Tibial artery (tissue), 4 donors: ENCODE data around the gene ARHGEF25.
"Not testable (repeated sequence)": the region's sequence is repeated elsewhere in the genome, so short reads cannot be mapped to it uniquely, and the experiment has no call there.

Experiments
- DNase-seq, 2 donors: peaks; one replicate each; pipeline ENCODE4 v3.0.0-alpha.2; 2019
- H3K27ac ChIP-seq, 2 donors: fragments of 200-600 bp; sonication (generic) in 1 of 2; 1 replicate in 1 of 2; 2 replicates in 1 of 2; pipeline ENCODE4 v1.5.1; 2018 to 2019; ENCODE audit warnings: mild to moderate bottlenecking in 1 of 2
- H3K27me3 ChIP-seq, 2 donors: fragments of 200-600 bp; sonication (generic) in 1 of 2; one replicate each; pipeline versions ENCODE4 v1.5.1 to v1.6.0; 2016 to 2019
- H3K36me3 ChIP-seq, 3 donors: fragments of 200-600 bp; sonication (generic) in 2 of 3; one replicate each; pipeline ENCODE4 v1.5.1; 2016 to 2019; ENCODE audit warnings: mild to moderate bottlenecking in 2 of 3
- H3K4me1 ChIP-seq, 4 donors: fragments of 200-600 bp; sonication (generic) in 2 of 4; 1 replicate in 3 of 4; 2 replicates in 1 of 4; pipeline ENCODE4 v1.5.1; 2016 to 2019
- H3K4me3 ChIP-seq, 2 donors: fragments of 200-600 bp; sonication (generic) in 1 of 2; 1 replicate in 1 of 2; 2 replicates in 1 of 2; pipeline ENCODE4 v1.5.1; 2018 to 2019; ENCODE audit warnings: mild to moderate bottlenecking in 2 of 2
- H3K9me3 ChIP-seq, 3 donors: fragments of 200-600 bp; sonication (generic) in 1 of 3; one replicate each; pipeline ENCODE4 v1.5.1; 2016 to 2019
- intact Hi-C: fragments of 100-400 bp; cut with DNase I; formaldehyde crosslinking; loops from one replicate; pipeline ENCODE4 v1.15.0; 2023; ENCODE audit warnings: low total_unique reads
- TF ChIP-seq, protein P1 (sequence below), 2 experiments: fragments of 200-600 bp in 1 of 2; fragments of 450-650 bp in 1 of 2; IDR thresholded peaks; one replicate each; pipeline ENCODE4 v1.5.1; 2017 to 2019; ENCODE audit warnings: antibody characterized with exemption in 2 of 2, mild to moderate bottlenecking in 1 of 2, moderate library complexity in 1 of 2

ARHGEF25 gene

DNA sequence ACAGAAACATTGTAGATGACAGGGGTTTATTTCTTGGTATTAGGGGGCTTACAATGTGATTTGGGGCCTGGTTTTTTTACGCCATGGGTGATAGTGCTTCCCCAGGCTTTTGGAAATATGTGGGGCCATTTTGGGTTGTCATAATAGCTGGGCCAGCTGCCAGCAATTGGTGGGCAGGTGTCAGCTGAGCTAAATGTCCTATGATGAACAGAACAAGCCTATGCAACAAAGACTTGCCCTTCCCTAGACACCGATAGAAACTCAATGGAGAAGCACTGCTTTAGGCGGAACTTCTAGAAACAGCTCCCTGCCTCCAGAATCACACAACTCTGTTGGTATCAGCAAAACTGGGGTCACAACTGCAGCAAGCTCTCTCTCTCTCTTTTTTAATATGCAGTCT, 26.9 kb downstream of the ARHGEF25 start:
- intact Hi-C loops: no loop called here
- Histone ChIP-seq H3K4me1 (peaks cover 0 to 5% (median 2%) of the 10 kb centered on the region in 4 donors), H3K4me3 (no peak overlapping the region), H3K27me3 (peaks cover 0 to 39% of the 10 kb centered on the region in 2 donors), H3K36me3 (no peaks in the 10 kb centered on the region), H3K27ac (no peak overlapping the region), H3K9me3 (no peaks in the 10 kb centered on the region)
- DNase-seq: no peak
- TF ChIP-seq, protein P1, sequence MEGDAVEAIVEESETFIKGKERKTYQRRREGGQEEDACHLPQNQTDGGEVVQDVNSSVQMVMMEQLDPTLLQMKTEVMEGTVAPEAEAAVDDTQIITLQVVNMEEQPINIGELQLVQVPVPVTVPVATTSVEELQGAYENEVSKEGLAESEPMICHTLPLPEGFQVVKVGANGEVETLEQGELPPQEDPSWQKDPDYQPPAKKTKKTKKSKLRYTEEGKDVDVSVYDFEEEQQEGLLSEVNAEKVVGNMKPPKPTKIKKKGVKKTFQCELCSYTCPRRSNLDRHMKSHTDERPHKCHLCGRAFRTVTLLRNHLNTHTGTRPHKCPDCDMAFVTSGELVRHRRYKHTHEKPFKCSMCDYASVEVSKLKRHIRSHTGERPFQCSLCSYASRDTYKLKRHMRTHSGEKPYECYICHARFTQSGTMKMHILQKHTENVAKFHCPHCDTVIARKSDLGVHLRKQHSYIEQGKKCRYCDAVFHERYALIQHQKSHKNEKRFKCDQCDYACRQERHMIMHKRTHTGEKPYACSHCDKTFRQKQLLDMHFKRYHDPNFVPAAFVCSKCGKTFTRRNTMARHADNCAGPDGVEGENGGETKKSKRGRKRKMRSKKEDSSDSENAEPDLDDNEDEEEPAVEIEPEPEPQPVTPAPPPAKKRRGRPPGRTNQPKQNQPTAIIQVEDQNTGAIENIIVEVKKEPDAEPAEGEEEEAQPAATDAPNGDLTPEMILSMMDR (IDR thresholded peaks at IDR 0.05): no peak

DNA sequence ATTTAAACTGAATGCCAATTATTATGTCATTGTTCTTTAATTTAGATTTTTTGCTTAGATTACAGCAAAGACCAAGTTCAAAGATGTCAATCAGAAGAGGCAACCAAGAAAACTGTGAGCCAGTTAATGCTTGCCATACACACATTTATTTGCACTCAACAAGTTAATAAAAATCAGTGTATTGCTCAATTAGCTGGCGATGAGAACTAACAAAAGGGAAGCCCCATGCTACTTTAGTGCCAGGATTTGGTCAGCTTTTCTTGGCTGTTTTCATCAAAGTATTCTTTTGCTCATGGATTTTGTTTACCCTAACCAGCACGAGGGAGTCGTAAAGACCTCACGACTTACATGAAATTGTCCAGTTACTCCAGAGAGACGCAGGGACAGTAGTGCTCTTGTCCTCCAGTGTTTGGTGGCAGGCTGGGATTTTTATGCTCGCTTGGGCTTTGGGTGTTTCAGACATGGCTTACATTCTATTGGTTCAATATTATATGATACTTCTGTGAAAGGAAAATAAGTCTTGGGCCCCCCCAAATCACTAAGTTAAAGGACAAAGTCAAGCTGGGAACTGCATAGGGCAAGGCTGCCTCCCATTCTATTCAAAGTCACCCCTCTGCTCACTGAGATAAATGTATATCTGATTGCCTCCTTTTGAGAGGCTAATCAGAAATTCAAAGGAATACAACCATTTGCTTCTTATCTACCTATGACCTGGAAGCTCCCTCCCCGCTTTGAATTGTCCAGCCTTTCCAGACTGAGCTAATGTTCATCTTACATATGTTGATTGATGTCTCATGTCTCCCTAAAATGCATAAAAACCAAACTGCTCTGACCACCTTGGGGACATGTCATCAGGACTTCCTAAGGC, 29.2 kb downstream of the ARHGEF25 start:
- peaks cover 0 to 44% of the 10 kb centered on the region in 2 donors for H3K27me3 ChIP-seq
- H3K36me3 ChIP-seq: no peaks in the 10 kb centered on the region
- H3K4me1 ChIP-seq: no peaks in the 10 kb centered on the region
- no peak for DNase-seq
- intact Hi-C loops: no loop called here
- no peak overlapping the region for H3K27ac ChIP-seq
- TF ChIP-seq, protein P1 (IDR thresholded peaks at IDR 0.05): no peak
- no peak overlapping the region for H3K4me3 ChIP-seq
- H3K9me3 ChIP-seq: peaks cover 0 to 4% (median 0%) of the 10 kb centered on the region in 3 donors

DNA sequence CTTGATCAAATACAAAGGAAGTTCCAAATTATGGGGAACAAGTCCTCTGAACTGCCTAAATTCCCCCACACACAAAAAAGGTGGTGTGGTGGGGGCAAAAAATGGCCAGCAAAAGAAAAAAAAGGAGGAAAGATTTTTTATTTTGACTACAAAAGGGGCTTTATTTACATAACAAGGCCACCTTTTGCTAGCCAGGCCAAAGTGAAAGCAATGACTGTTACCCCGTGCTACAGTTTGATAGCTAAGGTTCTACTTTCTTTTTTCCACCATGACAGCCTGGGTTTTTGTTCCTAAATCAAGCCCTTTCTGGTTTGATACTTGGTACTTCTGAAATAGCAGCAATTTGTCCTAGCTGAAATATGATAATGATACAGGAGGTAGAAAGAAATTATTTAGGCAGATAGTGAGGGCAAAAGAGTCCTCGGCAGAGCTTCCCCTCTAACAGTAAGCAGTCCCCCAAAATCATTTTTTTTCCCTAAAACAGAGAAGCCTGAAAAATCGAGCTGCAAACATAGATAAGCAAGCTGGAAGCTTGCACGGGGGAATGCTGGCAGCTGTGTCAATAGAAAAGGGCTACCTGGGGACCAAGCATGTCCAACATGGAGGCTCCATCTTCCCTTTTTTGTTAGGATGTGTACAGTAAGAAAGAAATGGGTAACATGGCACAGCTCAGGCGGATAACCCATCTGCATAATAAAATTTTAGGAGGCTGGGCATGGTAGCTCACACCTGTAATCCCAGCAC, 30.6 kb downstream of the ARHGEF25 start:
- H3K27ac ChIP-seq: no peak overlapping the region
- no peak for DNase-seq
- intact Hi-C loops: no loop called here
- H3K9me3 ChIP-seq: peaks cover 0 to 7% (median 0%) of the 10 kb centered on the region in 3 donors
- TF ChIP-seq, protein P1 (IDR thresholded peaks at IDR 0.05): no peak
- peaks cover 0 to 47% of the 10 kb centered on the region in 2 donors for H3K27me3 ChIP-seq
- no peak overlapping the region for H3K4me3 ChIP-seq
- no peaks in the 10 kb centered on the region for H3K4me1 ChIP-seq
- no peaks in the 10 kb centered on the region for H3K36me3 ChIP-seq

DNA sequence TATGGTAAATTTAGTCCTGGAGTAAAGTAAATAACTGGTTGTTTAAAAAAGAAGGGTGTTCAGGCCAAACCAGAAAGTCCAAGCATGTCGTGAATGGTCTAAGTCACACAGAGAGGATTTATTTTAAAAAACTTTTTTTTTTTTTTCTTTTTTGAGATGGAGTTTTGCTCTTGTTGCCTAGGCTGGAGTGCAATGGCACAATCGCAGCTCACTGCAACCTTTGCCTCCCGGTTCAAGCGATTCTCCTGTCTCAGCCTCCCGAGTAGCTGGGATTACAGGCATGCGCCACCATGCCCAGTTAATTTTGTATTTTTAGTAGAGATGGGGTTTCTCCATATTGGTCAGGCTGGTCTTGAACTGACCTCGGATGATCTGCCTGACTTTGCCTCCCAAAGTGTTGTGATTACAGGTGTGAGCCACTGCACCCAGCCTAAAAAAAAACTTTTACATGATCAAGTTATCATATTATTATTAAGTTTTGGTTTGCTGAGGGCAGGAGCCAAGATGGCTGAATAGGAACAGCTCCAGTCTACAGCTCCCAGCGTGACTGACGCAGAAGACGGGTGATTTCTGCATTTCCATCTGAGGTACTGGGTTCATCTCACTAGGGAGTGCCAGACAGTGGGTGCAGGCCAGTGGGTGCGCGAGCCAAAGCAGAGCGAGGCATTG, 34.9 kb downstream of the ARHGEF25 start:
- H3K4me3 ChIP-seq, H3K9me3 ChIP-seq, H3K4me1 ChIP-seq, intact Hi-C loops, H3K27ac ChIP-seq, H3K36me3 ChIP-seq, DNase-seq: not testable (repeated sequence)
- peaks cover 0 to 26% of the 10 kb centered on the region in 2 donors for H3K27me3 ChIP-seq

DNA sequence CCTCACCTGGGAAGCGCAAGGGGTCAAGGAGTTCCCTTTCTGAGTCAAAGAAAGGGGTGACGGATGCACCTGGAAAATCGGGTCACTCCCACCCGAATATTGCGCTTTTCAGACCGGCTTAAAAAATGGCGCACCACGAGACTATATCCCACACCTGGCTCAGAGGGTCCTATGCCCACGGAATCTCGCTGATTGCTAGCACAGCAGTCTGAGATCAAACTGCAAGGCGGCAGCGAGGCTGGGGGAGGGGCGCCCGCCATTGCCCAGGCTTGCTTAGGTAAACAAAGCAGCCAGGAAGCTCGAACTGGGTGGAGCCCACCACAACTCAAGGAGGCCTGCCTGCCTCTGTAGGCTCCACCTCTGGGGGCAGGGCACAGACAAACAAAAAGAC, 35.4 kb downstream of the ARHGEF25 start:
- DNase-seq, H3K4me1 ChIP-seq, H3K4me3 ChIP-seq, intact Hi-C loops, H3K9me3 ChIP-seq, H3K27ac ChIP-seq, H3K36me3 ChIP-seq: not testable (repeated sequence)
- H3K27me3 ChIP-seq: peaks cover 0 to 21% of the 10 kb centered on the region in 2 donors

DNA sequence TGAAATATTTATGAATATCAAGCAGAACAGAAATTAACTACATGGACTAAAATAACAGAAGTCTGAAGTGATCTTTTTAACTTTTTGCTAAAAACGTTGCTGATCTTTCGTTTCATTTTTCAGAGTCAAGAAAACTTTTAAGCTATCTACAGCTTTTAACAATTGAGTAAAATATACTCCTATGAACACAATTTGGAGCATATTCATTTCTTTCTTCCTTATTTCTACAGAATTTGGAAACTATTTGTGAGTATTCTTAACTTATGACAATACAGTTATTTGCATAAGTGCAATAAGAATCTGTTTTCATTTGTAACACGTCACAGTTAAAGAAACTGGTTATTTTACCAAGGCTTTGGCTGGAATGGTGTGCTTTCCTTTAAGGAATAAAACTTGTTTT, 42.8 kb downstream of the ARHGEF25 start:
- no peak overlapping the region for H3K4me3 ChIP-seq
- intact Hi-C loops: no loop called here
- H3K4me1 ChIP-seq: no peaks in the 10 kb centered on the region
- H3K27ac ChIP-seq: no peak overlapping the region
- no peaks in the 10 kb centered on the region for H3K9me3 ChIP-seq
- no peaks in the 10 kb centered on the region for H3K36me3 ChIP-seq
- peaks cover 0 to 7% of the 10 kb centered on the region in 2 donors for H3K27me3 ChIP-seq
- DNase-seq: no peak
- TF ChIP-seq, protein P1 (IDR thresholded peaks at IDR 0.05): no peak
